PC-3 (cell line): Measurements from ENCODE around the gene ZMPSTE24. TPM values are rescaled to one million over a fixed set of nuclear protein-coding genes. Genes with fewer than 3 reads are reported as not detected.

ENCODE experiments used
- ATAC-seq: fragments of 200-7000 bp; cut with Tn5 transposase; 2 replicates; pipeline ENCODE4 v1.9.1; 2020; ENCODE audit warnings: mild to moderate bottlenecking, moderate library complexity
- BruUV-seq: library from RNA; stranded (reverse); fragments of 400-500 nt; replicated peaks from 2 replicates; lab custom pipeline; 2021; lab: Mats Ljungman, UMichigan
- CTCF ChIA-PET: fragments of 300-600 bp; sonication (Branson Sonifier 250); formaldehyde crosslinking; loops from one replicate; lab custom pipeline; 2022; ENCODE audit warnings: antibody characterized with exemption; lab: Charles Lee
- POLR2A ChIA-PET: fragments of 300-600 bp; sonication (Branson Sonifier 250); formaldehyde crosslinking; loops from one replicate; lab custom pipeline; 2022; ENCODE audit warnings: antibody characterized with exemption; ENCODE audit not compliant: unreplicated experiment; lab: Charles Lee
- DNase-seq: peaks from one replicate; pipeline ENCODE4 v3.0.0-alpha.2; 2015
- H2AFZ ChIP-seq: fragments of 300-600 bp; sonication (generic); 2 replicates; pipeline ENCODE4 v1.6.0; 2016; ENCODE audit warnings: antibody characterized with exemption, low read length
- H3F3A ChIP-seq: fragments of 300-600 bp; sonication (generic); one replicate; pipeline ENCODE4 v1.6.0; 2017; ENCODE audit warnings: antibody characterized with exemption, low read length, control low read depth, mild to moderate bottlenecking; ENCODE audit not compliant: unreplicated experiment
- H3K27ac ChIP-seq: fragments of 300-600 bp; sonication (generic); 2 replicates; pipeline ENCODE4 v1.5.1; 2016; ENCODE audit warnings: mild to moderate bottlenecking, low read length
- H3K27me3 ChIP-seq: fragments of 300-600 bp; sonication (generic); 2 replicates; pipeline ENCODE4 v1.6.1; 2016; ENCODE audit warnings: low read length, mixed read lengths
- H3K36me3 ChIP-seq: fragments of 300-600 bp; sonication (generic); 2 replicates; pipeline ENCODE4 v1.6.1; 2016; ENCODE audit warnings: low read depth, mixed run types, low read length, mixed read lengths
- H3K4me1 ChIP-seq: fragments of 300-600 bp; sonication (generic); 2 replicates; pipeline ENCODE4 v1.5.1; 2016; ENCODE audit warnings: low read length; ENCODE audit not compliant: insufficient read depth
- H3K4me2 ChIP-seq: fragments of 300-600 bp; sonication (generic); 2 replicates; pipeline ENCODE4 v1.6.0; 2016; ENCODE audit warnings: low read length
- H3K4me3 ChIP-seq: fragments of 300-600 bp; sonication (generic); 2 replicates; pipeline ENCODE4 v1.5.1; 2016; ENCODE audit warnings: mild to moderate bottlenecking, low read length, mixed read lengths
- H3K79me2 ChIP-seq: fragments of 300-600 bp; sonication (generic); 2 replicates; pipeline ENCODE4 v1.6.1; 2017; ENCODE audit warnings: low read length, mixed read lengths
- H3K9ac ChIP-seq: fragments of 300-600 bp; sonication (generic); 2 replicates; pipeline ENCODE4 v1.6.0; 2016; ENCODE audit warnings: mild to moderate bottlenecking, low read length
- H3K9me2 ChIP-seq: fragments of 300-600 bp; sonication (generic); replicated peaks from 2 replicates; pipeline ENCODE4 v1.6.1; 2016; ENCODE audit warnings: mixed run types, low read length, mixed read lengths
- H3K9me3 ChIP-seq: fragments of 300-600 bp; sonication (generic); 2 replicates; pipeline ENCODE4 v1.6.1; 2016; ENCODE audit warnings: low read length, mixed read lengths
- H4K20me1 ChIP-seq: fragments of 300-600 bp; sonication (generic); 2 replicates; pipeline ENCODE4 v1.6.1; 2016; ENCODE audit warnings: low read length, mixed read lengths
- CTCF ChIP-seq: fragments of 300-600 bp; sonication (generic); conservative IDR thresholded peaks from 2 replicates; pipeline ENCODE4 v1.5.1; 2017; ENCODE audit warnings: antibody characterized with exemption, low read depth, mild to moderate bottlenecking, low read length
- EZH2 ChIP-seq: fragments of 300-600 bp; sonication (generic); IDR thresholded peaks from one replicate; pipeline ENCODE4 v1.6.1; 2017; ENCODE audit warnings: antibody characterized with exemption, mild to moderate bottlenecking, low read length; ENCODE audit not compliant: unreplicated experiment
- EZH2phosphoT487 ChIP-seq: fragments of 300-600 bp; sonication (generic); IDR thresholded peaks from 2 replicates; pipeline ENCODE4 v1.6.1; 2018; ENCODE audit warnings: mild to moderate bottlenecking, antibody characterized with exemption, low read length, borderline replicate concordance
- intact Hi-C: fragments of 100-400 bp; cut with micrococcal nuclease; formaldehyde crosslinking; loops from 2 replicates; pipeline ENCODE4 v1.9.0; 2023
- total RNA-seq: library from RNA; depleted of rRNA; stranded (reverse); fragments of >200 nt; gene quantifications from 2 replicates; pipeline ENCODE4 v1.2.3, GENCODE V29; 2014

The ZMPSTE24 gene
- total RNA-seq, 1 experiment from 2014 or later = 76.1 TPM

DNA sequence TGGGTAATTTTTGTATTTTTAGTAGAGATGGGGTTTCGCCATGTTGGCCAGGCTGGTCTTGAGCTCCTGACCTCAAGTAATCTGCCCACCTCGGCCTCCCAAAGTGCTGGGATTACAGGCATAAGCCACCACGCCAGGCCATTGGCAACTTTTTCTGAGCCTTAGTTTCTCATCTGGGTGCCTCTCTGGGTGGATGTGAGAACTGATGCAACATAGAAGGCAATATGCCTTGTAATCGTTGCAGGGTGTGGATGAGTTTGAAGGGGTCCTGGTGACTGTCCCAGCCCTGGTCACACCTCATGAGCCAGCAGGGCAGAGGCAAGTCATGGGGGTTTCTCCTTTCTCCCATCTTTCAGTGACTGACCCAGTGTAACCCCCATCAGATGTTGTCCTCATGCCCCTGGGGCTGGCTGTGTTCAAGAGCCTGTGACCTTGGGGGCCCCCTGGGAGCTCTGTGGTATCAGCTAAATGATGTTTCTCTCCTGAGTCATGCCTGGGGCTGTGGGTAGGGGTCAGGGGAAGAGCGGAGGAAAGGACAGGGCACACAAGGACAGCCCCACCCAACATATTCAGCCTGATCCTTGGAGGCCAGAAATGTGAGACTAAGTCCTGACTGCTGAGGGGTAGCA, 55.4 kb downstream of the ZMPSTE24 start:
- ChIA-PET POLR2A (no interaction called here), CTCF (interaction anchor here (0.6 kb wide), 1 partner anchor 152 kb away, joined by 3 read pairs; no protein-coding TSS in a partner anchor)
- Histone ChIP-seq H2AFZ (no peak overlapping the region), H3K9me3 (no peaks in the 10 kb centered on the region), H3K4me3 (no peak overlapping the region), H3K9ac (no peak overlapping the region), H3K9me2 (no peaks in the 10 kb centered on the region), H3K27me3 (no peaks in the 10 kb centered on the region), H3K27ac (no peak overlapping the region), H3K4me2 (no peak overlapping the region), H3K4me1 (no peaks in the 10 kb centered on the region), H3F3A (no peaks in the 10 kb centered on the region), H4K20me1 (no peaks in the 10 kb centered on the region), H3K36me3 (no peaks in the 10 kb centered on the region), H3K79me2 (no peaks in the 10 kb centered on the region)
- BruUV-seq = no TSS peak
- intact Hi-C loops = no loop called here
- no peak for ATAC-seq
- DNase-seq = no peak
- no peak for TF ChIP-seq EZH2phosphoT487
- no peak for TF ChIP-seq CTCF
- no peak for TF ChIP-seq EZH2

- Histone ChIP-seq H3K4me2 (no peak overlapping the region), H3K36me3 (no peaks in the 10 kb centered on the region), H3K27ac (no peak overlapping the region), H3K4me1 (no peaks in the 10 kb centered on the region), H2AFZ (no peak overlapping the region), H3K9ac (no peak overlapping the region), H3K27me3 (no peaks in the 10 kb centered on the region), H3F3A (no peaks in the 10 kb centered on the region), H3K9me3 (no peaks in the 10 kb centered on the region), H3K9me2 (no peaks in the 10 kb centered on the region), H4K20me1 (no peaks in the 10 kb centered on the region), H3K4me3 (no peak overlapping the region), H3K79me2 (no peaks in the 10 kb centered on the region)
- no TSS peak for BruUV-seq
- DNase-seq (no peak), ATAC-seq (no peak)
- ChIA-PET POLR2A (no interaction called here), CTCF (interaction anchor here (0.9 kb wide), 1 partner anchor 161 kb away, joined by 3 read pairs; no protein-coding TSS in a partner anchor)
- TF ChIP-seq CTCF = no peak
- TF ChIP-seq EZH2 = no peak
- no peak for TF ChIP-seq EZH2phosphoT487
- intact Hi-C loops = no loop called here
Measured at GRCh38 chr1:40313958-40314720, 56.1 kb downstream of the ZMPSTE24 start.
